ENCODE results near the gene DNAJC22.

The DNAJC22 gene

DNA sequence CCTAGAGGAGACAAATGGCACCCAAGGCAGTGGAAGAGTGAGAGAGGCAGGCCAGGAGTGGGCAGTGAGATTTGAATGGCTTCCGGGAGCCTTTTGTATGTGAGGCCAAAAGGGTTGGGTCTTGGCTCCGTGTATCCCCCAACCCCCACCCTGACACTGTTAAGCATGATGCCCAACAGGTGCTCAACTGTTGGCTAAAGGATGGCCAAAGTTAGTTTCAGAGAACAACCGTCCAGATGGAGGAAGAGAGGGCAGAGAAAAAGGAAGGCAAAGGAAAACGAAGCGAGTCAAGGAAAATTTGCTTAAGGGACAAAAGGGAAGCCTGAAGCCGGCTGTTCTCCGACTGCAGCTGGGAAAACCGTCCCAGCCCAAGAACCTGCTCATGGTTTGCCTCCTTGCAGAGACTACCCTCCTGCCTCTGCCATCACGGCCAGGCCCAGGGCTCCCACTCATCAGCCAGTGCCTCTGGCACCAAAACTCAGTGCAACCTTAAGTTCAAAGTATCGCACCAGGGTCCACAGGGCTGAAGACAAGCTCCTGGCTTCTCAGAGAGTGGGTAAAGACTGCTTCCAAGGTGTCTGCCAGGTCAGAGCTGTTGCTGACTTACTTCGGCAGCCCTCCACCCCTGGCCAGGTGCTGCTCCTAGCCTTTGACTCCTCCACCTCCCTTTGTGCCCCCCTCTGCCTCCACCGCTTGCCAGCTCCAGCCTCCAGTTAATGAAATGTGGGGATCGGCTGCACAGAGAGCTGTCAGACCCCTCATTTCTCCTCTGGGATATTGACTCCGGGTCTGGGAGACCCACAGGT, 5.5 kb upstream of the DNAJC22 start:
- no peak overlapping the region for H3K4me3 ChIP-seq (ENCODE audit: low read depth, low read length)
- DNase-seq (ENCODE audit: low read depth) = no peak
- TF ChIP-seq CTCF (IDR thresholded peaks at IDR 0.05; ENCODE audit: low read depth, low read length, missing control alignments) = no peak

DNA sequence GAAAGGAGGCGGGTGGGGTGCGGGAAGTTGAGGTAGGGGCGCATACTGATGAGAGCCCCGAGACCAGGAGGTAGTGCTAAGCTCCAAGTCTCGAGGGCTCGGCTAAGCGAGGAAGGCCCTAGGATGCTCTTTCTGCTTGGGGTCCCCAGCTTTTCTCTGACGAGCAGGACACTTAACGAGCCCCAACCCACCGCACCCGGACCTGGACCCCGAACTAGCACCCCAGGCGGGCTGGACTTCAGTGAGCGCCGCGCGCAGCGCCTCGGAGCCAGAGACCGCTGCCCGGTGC, 5.0 kb upstream of the DNAJC22 start:
- TF ChIP-seq CTCF (IDR thresholded peaks at IDR 0.05; ENCODE audit: low read depth, low read length, missing control alignments) = no peak
- H3K4me3 ChIP-seq (ENCODE audit: low read depth, low read length) = no peak overlapping the region
- DNase-seq (ENCODE audit: low read depth) = no peak

GRCh38 chr12:49342066-49342913, 4.4 kb upstream of the DNAJC22 start:
- H3K4me3 ChIP-seq (ENCODE audit: low read depth, low read length) = peak overlapping the region; percentile 4; the same call in 1 of the 2 replicates
- DNase-seq (ENCODE audit: low read depth) = peak; percentile 55

GRCh38 chr12:49342914-49343731, 3.6 kb upstream of the DNAJC22 start:
- 0 out of 2 replicates have a peak overlapping the region, but pooled peaks have one; percentile 4 for H3K4me3 ChIP-seq (ENCODE audit: low read depth, low read length)
- TF ChIP-seq CTCF (IDR thresholded peaks at IDR 0.05; ENCODE audit: low read depth, low read length, missing control alignments) = no peak
- DNase-seq (ENCODE audit: low read depth) = no peak

More at GRCh38 chr12:49342066-49342913, 4.4 kb upstream of the DNAJC22 start:
- peak; percentile 90 for TF ChIP-seq CTCF (IDR thresholded peaks at IDR 0.05; ENCODE audit: low read depth, low read length, missing control alignments)

DNA sequence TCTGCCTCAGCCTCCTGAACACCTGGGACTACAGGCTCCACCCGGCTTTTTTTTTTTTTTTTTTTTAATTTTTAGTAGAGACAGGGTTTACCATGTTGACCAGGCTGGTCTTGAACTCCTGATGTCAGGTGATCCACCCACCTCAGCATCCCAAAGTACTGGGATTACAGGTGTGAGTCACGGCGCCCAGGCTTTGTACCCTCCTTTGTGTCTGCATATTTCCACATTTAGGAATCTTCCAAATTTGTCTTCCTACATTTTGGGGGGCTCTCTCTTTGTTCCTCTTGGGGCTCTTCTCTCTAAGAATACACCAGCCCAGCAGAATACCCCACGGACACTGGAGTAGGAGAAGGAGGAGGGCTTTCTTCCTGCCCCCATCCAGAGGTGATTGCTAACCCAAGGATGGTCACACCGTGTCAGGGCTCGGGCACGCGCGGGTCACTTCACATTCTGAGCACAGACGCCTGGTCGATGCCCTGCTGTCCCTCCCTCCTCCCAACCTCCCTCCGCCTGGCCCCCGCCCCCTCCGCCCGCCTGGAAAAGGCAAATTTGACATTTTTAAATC, 2.1 kb upstream of the DNAJC22 start:
- no peak for TF ChIP-seq CTCF (IDR thresholded peaks at IDR 0.05; ENCODE audit: low read depth, low read length, missing control alignments)
- no peak for DNase-seq (ENCODE audit: low read depth)
- H3K4me3 ChIP-seq (ENCODE audit: low read depth, low read length) = no peak overlapping the region

DNA sequence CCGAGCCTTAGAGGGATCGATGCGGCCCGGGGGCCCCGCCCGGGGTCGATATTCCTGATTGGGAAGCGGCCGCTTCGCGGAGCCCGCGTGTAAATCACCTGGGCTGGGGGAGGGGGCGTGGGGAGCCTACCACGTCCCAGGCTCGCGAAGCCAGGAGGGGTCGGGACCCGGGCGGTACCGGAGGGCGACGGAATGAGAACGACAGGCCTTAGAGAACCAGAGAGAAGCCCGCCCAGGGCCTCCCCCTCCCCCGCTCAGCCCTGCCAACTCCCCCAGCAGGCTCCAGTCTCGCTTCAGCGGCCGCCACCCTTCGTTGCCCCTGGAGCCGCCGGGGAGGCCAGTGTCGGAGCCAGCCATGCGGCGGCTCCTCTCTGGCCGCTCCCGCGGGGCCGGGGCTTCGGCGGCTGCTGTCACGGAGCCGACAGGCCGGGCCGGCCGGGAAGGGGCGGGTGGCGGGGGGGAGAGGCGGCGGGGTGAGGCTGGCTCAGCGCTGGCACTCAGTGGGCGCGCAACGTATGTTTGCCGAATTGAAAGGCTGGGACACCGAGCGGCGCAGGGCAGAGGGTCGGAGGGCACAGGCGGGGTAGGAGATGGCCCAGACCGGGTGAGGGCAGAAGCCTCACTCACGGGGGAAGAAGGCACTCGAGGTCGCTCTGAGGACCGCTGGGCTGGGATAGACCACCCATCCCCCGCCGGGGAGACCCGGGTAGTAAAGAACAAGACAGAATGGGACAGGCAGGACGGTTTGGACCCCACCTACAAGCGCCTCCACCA, 1.4 kb upstream of the DNAJC22 start:
- no peak for DNase-seq (ENCODE audit: low read depth)
- TF ChIP-seq CTCF (IDR thresholded peaks at IDR 0.05; ENCODE audit: low read depth, low read length, missing control alignments) = no peak
- peak overlapping the region; percentile 32 for H3K4me3 ChIP-seq (ENCODE audit: low read depth, low read length)
